ENCODE results near the gene VSIR.

VSIR gene

DNA sequence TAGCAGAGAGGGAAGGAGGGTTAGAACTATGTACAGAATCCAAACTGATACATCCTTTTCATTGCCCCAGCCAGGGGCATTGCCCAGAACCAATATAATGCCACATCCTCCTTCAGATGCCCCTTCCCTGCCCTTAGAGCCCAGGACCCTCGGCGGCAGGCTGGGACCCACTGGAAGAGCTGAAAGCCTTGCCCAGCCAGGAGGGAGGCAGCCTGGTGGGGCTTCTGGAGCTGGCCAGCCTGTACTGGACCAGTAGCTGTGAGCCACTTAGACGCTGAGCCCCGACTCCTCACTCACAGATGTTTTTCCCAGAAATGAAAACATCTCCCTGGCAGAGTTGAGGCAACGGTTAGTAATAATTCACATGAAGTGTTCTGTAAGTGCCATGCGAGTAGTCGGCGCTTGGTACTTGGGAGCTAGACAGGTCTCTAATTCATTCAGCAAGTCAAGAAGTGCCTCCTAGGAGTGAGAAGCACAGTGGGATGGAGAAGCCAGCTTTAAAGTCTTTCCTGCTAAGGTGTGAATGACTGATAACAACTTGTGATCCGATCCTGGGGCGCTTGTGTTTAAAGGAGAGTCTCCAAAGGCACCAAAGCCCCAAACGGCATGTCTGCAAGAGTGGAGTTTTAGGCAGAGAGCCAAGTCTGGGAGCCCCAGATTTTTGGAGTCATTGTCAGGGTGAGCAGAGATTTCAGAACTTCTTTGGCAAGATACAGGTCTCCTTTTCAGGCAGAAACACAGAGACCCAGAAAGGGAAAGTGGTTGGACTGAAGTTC, 9.8 kb downstream of the VSIR start:
- DNase-seq = no peak

GRCh38 chr10:71762324-71762723, 11.0 kb downstream of the VSIR start:
- DNase-seq = no peak

GRCh38 chr10:71761541-71762113, 11.7 kb downstream of the VSIR start:
- no peak for DNase-seq

DNA sequence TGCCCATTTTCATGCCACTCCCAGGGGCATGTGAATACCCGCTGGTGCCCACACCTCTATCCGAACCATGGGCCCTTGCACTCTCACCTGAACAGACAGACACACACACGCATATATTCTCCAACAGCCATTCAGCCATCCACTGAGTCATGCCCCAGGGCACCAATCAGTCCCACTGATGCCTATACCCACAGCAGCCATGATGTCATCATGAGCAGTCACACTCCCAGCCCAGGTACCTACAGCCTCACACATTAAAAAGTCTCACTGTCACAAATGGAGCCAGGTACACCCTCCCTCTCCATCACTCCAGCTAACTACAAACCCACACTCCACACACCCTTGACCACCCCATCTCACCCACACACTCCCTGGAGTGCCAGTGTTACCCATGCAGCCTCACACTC, 12.2 kb downstream of the VSIR start:
- DNase-seq = no peak

DNA sequence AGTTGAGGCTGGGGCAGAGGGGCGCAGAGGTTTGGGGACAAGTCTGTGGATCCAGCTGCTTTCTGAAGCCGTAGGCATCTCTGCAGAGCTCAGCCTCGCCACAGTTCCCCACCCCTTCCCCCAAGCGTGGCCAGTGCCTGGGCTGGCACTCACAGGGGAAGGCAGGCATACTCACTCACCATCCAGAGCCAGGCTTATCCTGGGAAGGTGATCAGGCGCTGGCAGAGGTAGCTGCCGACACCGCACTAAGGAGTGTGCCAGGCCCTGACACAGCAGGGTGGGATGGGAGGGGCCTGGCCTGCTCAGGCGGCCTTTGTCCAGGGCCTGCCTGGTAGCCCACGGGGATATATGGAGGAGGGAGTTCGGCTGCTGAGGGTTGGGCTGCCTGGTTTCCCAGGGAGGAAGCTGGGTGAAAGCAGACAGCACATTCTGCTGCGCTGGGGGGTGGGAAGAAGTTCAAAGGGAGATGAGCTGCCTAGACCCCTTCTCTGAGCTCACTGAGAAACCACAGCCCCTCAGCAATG, 15.9 kb downstream of the VSIR start:
- DNase-seq = no peak

GRCh38 chr10:71756311-71757191, 16.8 kb downstream of the VSIR start:
- no peak for DNase-seq

DNA sequence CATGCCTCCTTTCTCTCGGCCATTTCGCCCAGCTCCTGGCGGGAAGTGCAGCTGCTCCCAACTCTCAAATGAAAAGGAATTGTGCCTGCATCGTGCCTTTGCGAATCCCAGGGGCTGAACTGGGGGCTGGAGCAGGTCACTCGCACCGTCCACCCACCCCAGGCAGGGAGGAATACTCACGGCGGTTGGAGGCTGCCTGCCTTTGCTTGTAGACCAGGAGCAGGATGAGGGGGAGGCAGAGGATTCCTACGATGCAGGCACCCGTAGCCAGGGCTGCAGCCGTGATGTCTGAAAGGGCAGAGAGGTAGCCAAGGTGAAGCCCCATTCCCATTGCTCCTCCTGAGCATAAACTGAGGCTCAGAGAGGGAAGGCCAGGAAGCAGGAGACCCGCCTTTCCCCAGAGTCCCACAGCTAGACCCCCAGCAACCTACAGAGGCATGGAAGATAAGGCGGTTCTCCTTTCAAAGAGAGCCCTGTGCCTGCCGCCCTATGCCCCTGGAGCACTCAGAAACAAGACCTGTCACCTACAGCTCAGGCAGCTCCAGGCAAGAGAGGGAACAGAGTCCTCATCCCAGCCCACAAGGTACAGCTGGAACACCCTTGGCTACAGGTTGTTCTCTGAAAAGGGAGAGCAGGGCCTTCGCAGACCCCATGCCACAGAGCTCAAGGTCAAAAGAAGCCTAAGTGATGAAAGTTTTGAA, 18.0 kb downstream of the VSIR start:
- DNase-seq = no peak

GRCh38 chr10:71754562-71754961, 18.8 kb downstream of the VSIR start:
- DNase-seq = no peak

DNA sequence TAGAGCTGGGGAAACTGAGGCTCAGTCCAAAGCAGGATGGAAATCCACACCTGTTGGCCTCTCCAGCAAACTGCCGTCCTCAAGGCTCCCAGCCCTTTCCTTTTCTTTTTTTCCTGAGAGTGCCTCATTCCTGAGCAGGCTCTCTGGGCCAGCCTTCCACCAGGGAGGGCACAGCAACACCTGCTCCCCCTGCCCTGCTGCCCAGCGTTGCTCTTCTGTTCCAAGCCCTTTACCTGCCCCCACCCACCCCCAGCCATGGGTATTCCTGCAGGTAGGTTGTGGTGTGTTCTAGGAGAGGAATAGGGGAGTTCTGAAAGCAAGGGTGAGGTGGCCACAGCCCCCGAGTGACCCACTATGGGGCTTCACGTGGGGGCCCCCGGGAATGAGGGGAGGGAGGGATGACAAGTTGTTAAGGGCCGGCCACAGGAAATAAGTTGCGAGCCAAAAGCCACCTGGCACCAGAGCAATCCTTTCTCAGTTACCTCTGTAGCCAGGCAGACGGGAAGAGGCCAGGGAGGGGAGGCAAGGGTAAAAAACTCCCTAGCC, 19.3 kb downstream of the VSIR start:
- no peak for DNase-seq

DNA sequence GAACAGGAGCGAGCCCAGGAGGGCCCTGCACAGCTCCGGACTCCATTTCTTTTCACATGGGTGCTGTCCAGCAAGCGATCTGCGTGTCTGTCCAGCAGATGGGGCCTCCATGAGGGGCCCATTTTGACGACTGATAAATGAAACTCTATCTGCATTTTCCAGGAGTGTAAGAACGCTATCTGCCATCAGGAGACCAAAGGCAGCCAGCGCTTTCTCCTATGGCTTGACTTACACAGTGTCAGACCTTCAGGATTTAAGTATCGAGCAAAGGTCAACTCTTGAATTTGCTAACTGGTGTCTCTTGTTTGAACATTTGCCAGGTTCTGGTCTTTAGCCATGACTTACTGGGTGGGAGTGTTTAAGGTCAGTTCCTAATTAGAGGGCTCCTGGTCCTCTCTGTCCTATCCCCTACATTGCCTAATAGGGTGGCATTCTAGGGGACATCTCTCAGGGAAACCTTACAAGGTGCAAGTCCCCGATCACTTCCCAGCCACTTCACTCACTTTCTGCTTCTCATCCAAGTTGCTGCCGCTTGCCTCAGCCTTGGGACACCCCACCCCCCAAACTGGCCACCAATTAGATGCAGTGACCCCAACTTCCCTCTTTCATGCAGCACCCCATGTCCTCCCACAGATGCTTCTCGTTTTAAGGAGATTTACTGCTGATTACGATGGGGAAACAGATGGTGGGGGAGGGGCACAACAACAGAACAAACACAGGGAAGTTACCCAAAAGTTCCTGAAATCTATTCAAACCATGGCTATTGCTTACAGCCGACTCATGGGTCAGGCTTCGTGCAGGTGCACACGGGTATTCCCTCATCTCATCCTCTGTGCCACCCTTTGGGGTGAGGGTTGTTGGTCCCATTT, 20.0 kb downstream of the VSIR start:
- DNase-seq = no peak

DNA sequence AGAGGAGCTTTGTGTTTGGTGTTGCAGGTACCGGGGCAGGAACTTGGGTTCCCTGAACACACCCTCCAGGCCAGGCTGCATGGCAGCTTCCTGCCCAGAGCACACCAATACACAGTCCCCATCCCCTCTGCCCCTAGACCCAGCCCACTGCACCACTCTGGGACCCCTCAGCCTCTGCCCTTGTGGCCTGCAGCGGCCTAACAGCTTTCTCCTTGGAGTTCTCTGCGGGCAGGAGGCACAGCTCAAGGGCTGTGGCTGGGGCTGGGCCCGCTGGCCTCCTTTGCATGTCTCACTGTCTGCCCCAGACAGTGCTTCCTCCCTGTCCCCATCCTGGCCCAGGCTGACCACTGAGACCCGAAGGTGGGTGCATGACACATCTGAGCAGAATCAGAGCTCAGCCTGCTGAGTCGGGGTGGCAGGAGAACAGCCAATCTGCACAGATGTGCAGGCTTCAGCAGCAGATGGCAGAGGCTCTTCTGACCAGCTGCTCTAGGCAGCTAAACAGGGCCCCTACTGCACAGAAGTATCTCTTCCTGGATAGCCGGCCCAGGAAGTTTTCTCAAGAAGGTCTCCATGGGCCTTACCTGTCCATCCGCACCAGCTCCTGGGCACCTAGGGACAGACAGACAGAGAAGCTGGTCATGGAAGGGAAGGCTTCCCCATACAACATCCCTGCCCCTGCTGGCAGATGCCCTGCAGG, 20.8 kb downstream of the VSIR start:
- no peak for DNase-seq

DNA sequence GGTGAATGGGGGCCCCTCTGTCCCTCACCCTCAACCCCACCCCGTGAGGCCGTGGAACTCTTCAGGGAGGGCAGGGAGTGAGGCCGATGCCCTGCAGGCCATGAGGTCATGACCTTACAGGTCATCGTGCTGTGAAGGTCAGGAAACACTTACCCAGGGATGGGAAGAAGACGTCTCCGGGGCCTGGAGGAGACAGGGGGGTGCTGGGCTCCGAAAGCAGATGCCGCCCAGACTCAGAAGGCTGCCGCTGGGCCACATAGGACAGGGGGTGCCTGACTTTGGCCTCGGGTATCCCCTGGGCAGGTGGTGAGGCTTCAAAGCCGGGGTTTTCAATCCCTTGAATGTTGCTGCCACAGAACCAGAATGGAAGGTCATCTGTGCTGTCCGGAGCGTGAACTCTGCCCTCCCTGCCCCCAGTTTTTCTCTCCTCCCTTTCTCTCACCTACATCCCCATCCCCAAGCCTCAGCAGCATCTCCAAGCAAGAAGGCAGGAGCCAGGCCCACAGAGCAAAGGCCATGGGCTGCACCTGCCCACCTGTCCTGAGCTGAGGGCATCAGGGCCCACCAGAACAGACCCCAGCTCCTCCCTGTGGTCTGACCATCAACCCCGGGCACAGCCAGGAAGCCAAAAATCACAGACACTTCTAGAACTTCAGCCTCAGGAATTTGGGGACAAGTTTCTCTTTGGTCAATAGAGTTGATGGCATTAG, 21.6 kb downstream of the VSIR start:
- no peak for DNase-seq

DNA sequence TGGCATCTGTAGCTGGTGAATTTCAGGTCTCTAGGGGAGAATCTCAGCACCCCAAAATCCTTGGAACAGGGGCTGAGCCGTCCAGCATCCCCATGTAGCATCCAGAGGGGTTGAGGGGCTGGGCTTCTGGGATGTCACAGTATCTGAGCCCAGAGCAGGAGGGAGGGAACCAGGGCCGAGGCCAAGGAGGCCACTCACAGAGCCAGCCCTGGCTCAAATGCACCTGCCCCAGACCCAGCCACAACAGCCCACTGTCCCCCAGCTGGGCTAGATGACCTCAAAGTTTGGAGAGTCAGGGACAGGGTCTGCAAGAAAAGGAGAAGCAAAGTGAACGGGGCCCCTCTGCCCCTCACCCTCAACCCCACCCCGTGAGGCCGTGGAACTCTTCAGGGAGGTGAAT, 22.3 kb downstream of the VSIR start:
- no peak for DNase-seq

GRCh38 chr10:71750124-71750841, 23.0 kb downstream of the VSIR start:
- DNase-seq = no peak

DNA sequence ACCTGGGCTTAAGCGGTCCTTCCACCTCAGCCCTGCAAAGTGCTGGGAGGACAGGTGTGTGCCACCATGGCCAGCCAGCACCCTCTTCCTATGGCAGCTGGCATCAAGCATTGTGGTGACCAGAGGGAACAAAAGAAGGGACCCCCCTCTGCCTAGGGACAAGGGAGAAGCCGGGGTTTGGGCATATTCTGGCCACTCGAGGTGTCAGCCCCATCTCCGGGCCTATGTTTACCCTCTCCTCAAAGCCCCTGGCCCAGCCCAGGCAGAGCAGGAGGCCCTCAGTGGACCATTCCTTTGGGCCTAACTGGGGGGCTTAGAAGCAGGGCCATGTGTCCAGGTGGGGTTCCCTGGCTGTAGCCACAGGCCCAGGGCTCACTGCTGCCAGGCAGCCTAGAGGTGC, 23.9 kb downstream of the VSIR start:
- no peak for DNase-seq

- no peak for DNase-seq
Measured at GRCh38 chr10:71748671-71749191, 24.6 kb downstream of the VSIR start.

DNA sequence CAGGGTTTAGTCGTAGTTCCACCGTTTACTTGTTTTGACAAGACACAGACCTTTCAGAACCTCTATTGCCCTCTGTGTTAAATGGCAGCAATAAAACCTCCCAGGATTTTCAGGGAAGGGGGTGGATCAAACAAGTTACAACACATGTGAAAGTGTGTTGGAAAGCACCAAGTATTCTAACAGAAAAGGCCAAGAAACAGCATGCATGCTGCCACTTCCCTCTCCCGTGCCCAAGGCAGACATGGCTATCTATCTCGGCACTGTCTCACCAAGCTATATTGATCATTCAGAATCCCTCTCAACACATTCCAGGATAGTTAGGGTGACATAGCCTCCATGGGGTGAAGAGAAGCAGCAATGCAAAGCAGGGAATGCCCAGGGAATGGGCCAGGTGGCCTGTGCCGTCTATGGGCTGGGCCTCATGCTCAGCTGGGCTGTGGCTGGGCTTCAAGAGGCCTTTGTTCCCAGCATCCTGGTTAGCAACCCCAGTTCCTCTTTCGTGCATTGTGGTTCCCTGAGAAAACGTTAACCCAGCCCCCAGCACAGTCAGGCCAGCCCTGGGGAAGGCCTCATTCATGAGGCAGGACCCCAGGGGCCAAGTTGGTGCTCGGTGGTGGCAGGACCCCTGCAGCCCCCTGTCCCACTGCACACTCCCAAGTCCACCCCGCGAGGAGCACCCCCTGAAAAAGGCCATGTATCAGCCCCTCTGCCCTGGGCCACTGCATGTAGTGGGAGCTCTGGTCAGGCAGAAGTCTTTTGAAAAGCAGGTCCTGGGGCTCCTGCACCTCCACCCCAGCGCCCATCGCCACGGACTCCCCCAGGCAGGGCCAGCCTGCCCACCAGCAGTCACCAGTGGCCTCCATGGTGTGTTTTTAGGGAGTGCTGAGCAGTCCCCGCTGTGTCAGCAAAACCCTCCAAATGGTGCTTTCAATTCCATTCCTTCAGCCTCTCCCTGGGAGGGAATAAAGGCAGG, 25.5 kb downstream of the VSIR start:
- DNase-seq = no peak

DNA sequence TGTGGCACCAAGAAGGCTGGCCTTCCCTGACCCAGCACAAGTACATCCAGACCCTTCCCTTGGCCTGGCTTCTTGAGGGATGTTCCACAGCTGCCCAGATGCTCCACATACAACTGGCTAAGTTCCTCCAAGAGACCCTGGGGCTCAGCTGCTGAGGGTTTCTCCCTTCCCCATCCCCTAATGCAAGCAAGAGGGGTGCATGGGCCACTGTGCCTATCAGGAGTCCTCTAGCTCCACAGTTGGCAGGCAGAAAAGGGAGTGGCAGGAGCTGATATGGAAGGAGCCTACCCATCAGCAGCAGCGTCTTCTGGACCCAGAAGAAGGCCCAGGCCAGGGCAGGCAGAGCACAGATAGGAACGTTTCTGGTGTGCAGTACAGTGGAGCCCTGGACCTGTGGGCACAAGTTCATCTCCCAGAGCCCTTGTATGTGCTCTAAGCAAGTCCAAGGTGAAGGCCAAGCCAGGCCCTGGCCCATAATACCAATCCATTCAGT, 26.2 kb downstream of the VSIR start:
- no peak for DNase-seq
